ENCODE data around the gene NAPEPLD.
"Not testable (repeated sequence)": the region's sequence is repeated elsewhere in the genome, so short reads cannot be mapped to it uniquely, and the experiment has no call there.

Gene NAPEPLD

DNA sequence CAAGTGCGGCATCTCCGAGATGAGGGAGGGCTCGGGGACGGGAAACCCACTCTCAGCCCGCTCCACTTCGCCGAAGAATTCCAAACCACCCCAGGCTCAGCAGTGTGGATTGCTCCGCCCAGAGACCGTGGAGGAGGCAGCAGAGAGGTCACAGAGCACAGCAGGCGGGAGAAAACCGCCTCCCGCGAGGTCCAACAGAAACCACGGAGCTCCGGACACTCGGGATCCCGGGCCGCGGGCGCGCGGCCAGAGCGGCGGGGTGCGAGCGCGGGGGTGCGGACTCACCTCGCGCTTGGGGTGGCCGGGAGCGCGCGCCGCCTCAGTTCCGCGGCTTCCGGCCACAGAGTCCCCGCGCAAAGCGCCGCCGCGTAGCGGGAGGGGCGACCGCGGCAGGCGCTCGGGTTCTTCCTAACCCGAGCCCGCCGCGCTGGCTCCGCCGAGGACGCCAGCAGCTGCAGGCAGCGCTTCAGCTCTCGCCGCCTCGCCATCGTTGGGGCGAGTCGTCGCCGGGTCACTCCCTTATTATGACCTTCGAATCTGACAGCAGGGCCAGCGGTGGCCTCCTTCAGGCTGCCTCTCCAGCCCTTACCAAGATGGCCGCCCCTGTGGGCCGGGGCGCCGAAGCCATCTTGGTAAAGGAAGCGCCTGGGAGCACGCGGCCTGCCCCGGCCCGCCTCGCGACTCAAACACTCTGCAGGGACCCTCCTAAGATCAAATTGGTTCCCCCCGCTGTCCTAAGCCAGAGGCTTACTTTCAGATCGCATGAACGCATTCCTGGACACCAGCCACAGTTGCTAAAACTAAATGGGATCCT, at the start of gene NAPEPLD:
Gene NAPEPLD (minus strand): TSS at position 106 of the 814 bp plus-strand sequence. CDS start 20,323 bp downstream, outside the sequence.
- DNase-seq = no peak

DNA sequence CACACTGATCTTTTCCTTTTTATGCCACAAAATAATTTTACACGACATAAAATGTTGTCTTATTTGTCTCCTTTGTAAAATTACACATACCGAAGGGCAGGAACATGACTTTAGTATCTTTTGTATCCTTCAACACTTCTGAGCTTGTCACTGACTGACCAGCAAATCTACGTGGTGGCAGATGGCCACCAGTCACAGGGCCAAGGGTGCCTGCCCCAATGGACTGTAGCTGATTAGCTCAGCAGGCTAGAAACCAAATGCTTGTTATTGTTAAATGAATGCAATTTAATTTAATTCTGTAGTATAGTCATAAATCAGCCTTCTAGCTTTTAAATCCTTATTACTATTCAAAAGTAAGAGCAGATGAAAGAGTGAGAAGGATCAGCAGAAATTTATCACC, 49.2 kb upstream of the NAPEPLD start:
- DNase-seq = not testable (repeated sequence)

DNA sequence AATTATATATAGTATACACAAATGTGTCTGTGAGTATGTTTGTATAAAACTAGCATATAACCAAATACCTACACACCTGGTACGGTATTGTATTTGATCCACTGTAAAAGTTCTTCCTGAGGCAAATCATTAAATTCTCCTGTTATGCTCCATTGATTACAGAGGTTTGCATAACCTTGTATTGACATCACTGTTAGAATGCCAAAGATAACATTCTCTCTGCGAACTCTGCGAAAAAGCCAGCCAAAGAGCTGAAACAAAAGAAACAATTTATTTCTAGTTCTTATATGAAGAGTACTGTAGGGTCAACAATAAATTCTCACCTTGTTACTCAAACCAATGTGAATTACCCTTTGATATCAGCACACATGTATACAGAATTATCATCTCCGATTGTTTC, 46.5 kb upstream of the NAPEPLD start:
- DNase-seq = not testable (repeated sequence)

DNA sequence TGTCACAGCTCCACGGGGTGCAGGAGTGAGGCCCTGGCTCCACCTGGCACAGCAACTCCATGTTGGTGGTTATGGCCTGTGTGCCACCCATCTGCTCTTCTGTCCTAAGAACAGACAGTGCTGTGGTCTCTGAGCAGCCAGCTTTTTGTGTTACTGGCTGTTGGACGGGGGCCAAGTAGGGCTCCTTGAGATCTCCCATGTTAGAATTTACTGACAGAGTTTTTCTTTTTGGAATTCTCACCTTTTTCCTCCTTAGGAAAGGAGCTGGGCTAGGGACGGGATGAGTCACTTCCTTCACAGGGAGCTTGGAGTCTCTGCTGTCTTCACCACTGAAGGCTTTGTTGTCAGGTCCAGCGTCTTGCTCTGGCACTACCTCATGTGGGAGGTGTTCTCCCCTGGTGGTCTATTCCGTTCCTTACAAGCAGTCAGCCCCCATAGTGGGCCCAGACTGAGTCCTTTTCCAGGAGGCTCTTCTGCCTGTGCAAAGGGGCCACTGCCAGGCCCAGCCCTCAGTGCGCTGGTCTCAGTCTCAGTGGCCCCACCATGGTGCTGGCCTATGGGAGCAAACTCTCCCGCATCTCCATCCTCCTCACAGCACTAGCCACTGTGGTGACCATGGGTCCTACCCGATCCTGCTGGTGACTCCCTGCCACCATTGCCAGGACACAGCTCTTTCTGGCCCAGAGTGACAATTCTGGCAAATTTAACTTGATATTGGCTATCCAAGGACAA, 23.7 kb upstream of the NAPEPLD start:
- DNase-seq = not testable (repeated sequence)

DNA sequence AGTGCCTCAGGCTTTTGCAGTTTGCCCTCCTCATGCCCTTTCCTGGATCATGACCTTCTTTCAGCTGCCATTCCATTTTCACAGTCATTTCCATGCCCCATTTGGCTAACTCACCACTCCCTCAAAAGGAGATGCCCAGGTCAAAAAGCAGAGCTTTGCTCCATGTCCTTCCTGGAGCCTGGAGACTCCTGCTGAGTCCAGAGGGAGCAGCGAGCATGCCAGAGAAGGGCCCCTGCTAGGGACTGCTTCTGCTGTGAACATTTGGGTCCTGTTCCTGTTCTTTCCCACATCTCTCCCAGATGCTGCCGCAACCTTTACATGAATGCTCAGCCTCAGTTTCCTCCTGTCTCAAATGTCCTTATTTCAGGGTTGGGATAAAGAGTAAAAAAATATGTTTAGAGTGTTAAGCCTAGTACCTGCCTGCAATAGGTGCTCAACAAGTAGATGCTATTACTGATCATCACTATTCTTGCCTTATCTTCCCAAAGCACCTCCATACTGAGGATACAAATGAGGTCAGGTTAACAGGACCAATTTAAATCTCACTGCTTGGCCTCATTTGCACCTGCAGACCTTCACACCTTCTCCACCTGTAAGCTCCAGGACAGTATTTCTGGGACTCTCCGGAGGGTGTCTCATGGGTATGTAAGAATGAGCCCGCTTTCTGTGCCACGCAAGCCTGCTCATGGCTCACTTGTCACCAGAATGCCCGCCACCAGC, 23.0 kb upstream of the NAPEPLD start:
- DNase-seq = not testable (repeated sequence)

DNA sequence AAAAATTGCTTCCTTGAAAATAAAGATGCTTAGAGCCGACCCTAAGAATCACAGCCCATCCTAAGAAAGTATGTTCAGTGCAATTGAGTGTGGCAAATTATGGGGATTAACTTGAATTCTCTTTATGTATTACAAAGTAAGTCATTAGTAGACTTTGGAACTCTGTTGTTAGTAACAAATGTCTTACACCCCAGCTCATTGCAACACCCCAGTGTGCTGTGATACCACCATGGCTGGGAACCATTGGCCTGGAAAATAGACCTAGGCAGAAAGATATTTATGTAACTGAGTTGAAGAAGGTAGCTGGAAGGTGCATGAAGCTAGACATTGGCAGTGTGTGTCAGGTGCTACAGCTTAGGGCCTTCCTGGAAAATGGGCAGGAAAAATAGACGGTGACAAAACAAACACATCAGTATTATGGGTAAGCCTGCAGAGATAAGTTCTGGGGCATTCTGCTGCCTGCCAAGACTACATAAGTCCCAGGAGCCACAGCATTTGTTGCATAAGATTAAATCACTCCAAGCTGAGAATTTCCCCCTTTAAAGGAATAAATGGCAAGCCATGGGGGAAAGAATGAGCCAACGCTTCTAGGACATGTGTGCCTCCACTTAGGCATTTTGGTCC, 18.1 kb upstream of the NAPEPLD start:
- DNase-seq = not testable (repeated sequence)

DNA sequence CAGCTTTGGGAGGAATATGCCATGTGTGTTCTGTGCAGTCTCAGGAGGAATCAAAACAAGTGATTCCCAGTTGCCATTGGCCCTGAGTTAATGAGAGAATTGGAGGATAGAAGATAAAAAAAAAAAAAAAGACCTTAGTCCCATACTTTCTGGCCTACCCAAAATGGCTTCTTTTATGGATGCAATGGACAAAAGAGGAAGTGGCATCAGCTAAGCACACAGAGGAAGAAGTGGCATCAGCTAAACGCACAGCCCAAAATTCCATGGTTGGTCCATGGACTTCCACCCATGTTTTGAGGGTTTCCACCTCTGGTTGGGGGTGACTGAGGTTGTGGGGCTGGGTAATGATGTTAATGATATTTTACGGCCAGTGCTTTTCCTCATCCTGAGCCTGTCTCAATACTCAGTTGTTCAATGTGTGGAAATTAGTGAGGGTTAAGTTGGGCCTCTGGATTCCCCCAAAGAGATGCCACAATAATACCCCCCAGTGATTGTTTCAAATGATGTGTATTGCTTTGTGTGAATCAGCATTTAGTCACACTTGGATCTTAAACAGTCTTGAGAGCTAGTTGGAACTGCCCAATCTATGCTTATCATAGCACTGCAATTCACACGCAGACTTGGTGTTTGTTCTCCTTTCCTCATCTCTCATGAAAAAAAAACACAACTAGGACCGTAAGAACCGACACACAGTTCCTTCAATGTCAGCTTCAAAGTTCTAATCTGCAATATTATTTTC, 14.4 kb upstream of the NAPEPLD start:
- DNase-seq = not testable (repeated sequence)

DNA sequence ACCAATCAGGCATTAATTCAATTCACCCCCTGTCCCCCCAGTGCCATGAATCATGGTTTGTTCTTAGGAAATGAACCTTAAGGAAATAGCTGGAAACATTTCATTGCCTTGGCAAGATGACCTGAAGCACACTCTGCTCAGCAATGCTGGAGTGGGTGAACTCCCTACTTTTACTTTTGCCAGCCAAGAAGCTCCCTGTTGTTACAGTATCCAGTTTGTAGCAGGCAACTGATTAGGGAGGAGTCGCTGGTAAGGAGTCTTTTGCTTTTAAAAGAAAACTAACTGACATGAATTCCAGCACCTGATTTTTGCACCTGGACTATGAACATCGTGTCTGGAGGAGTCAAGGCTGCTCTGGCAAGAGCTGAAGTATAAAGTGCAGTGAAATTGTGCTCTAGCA, 13.7 kb upstream of the NAPEPLD start:
- DNase-seq = not testable (repeated sequence)

DNA sequence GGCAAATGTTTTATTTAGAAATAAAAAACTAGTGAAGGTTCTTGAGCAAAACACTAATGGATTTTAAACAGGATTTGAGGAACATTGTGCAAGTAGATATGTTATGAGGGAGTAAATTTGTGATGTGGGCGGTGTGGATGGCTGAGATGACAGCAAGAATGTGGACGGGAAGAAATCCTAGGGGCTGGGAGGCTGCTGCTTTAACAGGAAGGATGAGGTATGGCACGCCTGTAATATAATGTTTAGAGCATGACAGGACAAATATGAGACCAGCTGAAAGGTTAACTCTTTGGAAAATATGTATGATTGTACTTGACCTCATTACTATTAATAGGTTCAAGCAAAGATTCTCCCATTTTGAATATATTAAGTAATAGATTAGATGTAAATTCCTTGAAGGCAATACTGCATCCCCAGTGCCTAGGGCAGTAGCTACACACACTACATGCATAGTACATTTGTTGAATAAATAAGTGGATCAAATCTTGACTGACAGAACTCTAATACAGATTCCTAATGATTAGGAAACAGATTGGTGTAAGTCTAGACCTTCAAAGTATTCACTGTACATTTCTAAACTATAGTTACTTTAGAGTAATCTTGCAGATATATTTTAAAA, 13.2 kb upstream of the NAPEPLD start:
- DNase-seq = not testable (repeated sequence)

DNA sequence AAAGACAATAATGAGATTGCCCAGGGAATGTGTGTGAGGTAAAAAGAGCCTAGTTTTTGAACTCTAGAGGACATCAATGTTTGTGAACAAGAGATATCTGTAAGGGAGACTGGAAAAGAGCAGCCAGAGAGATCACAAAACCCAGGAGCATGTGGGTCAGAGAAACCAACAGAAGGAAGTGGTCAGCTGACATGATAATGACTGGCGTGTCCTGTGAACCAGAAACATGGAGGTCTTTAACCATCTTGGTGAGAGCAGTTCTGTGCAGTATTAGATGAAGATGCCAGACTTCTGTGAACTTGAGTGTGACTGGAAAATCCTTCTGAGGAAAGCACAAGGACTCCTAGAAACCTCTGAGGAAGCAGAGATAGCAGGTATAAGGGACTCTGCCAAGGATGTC, 10.2 kb upstream of the NAPEPLD start:
- not testable (repeated sequence) for DNase-seq

DNA sequence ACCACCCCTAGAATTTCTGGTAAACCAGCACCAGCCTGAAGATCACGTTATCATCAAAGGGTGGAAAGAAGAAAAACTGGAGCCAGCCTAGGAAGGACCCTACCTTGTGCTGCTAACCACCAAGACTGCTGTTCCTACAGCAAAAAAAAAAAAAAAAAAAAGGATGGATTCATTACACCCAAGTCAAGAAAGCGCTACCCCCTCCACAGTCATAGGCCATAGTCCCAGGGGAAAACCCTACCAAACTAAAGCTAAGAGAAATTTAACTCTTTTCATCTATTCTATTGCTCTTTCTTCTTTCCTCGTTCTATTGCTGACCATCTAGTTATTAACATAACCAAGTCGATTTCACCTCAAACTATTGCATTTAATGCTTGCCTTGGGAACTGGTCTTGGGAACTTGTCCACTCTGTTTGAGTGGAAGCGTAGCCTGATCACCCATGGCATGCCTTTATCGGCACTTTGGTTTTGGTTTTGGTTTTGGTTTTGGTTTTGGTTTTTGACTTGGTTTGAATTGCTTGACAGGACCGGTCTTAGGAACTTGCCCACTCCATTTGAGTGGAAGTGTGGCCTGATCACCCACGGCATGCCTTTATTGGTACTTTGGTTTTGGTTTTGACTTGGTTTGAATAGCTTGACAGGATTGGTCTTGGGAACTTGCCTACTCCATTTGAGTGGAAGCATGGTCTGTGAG, 6.6 kb upstream of the NAPEPLD start:
- DNase-seq = not testable (repeated sequence)

DNA sequence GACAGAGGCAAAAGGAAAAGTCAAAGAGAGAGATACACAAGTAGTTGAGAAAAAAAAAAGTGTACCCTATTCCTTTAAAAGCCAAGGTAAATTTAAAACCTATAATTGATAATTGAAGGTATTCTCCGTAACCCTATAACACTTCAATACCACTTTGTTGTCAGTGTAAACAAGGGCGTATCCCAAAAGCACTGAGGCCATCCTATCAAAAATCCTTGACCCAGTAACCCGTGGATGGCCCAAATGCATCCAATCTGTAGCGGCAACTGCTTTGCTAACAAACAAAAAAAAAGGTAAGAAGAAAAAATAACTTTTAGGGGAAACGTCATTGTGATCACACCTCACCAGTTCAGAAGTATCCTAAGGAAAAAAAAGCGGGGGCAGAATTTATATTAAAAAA, 5.1 kb upstream of the NAPEPLD start:
- no peak for DNase-seq

DNA sequence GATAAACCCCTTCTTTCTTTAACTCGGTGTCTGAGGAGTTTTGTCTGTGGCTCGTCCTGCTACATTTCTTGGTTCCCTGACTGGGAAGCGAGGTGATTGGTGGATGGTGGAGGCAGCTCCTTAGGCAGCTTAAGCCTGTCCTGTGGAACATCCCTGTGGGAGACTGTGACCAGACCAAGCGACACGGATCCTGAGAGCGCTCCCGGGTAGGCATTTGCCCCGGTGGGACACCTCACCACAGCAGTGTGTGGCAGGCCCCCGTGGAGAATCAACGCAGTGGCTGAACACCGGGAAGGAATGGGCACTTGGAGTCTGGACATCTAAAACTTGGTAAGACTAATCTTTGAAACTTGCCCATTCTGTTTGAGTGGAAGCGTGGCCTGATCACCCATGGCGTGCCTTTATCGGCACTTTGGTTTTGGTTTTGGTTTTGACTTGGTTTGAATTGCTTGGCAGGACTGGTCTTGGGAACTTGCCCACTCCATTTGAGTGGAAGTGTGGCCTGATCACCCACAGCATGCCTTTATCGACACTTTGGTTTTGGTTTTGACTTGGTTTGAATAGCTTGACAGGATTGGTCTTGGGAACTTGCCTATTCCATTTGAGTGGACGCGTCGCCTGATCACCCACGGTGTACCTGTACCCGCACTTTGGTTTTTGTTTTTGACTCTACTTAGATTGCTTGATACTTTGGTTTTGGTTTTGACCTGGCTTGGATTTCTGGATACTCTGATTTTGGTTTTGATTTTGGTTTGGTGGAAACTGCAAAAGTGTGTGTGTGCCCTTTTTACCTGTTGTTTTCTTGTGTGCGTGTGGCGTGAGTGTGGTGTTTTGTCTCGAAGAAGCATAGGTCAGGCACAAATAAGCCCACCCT, 4.1 kb upstream of the NAPEPLD start:
- not testable (repeated sequence) for DNase-seq

DNA sequence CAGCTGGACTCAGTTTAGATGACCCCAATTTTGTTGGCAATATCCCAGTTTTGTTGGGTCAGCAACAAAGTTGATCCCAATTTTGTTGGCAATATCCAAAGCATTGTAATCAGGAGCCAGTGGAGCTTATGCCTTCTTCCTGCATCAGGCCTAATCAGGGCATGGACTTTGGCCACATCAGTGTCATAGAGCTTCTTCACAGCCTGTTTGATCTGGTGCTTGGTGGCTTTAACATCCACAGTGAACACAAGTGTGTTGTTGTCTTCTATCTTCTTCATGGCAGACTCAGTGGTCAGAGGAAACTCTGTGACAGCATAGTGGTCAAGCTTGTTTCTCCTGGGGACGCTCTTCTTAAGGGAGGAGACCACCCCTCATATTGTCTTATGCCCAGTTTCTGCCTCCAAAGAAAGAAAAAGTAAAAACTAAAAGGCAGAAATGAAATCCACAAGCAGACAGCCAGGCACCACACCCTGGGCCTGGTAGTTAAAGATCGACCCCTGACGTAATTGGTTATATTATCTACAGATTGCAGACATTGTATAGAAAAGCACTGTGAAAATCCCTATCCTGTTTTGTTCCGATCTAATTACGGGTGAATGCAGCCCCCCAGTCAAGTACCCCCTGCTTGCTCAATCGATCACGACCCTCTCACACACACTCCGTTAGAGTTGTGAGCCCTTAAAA, 3.2 kb upstream of the NAPEPLD start:
- DNase-seq = not testable (repeated sequence)

DNA sequence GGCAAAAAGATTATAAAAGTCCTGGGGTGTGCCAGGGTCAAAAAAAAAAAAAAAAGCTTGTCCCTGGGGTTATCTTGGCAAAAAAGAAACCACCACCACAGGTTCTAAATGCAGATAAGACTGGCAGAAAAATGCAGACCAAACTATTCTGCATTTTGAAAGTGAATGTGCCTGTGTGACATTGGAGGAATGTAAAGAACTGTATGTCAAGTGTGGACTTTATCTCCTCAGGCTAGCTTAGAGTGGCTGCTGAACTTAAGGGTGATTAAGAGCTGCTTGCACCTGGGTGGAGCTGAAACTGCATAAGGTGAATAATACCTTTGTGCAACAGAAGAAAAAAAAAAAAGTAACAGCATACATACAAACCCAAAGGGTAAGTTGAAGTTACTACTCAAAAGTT, 1.3 kb upstream of the NAPEPLD start:
- DNase-seq = no peak

DNA sequence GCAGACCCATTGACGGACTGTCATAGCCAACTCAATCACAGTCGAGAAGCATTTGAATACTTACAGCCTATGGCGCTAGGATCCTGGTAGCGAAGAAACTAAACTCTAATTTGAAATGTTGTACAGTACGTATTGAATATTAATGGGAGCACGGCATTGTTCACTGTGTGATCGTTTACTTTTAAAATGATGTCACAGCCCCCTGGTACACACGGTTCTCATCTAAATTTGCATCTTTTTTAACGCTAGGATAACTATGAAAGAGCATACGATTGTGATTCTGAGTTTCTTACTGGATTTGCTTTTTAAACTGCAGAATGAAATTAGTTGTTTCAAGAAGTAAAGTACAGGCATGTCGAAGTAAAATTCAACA, 895 bp upstream of the NAPEPLD start:
- DNase-seq = no peak

DNA sequence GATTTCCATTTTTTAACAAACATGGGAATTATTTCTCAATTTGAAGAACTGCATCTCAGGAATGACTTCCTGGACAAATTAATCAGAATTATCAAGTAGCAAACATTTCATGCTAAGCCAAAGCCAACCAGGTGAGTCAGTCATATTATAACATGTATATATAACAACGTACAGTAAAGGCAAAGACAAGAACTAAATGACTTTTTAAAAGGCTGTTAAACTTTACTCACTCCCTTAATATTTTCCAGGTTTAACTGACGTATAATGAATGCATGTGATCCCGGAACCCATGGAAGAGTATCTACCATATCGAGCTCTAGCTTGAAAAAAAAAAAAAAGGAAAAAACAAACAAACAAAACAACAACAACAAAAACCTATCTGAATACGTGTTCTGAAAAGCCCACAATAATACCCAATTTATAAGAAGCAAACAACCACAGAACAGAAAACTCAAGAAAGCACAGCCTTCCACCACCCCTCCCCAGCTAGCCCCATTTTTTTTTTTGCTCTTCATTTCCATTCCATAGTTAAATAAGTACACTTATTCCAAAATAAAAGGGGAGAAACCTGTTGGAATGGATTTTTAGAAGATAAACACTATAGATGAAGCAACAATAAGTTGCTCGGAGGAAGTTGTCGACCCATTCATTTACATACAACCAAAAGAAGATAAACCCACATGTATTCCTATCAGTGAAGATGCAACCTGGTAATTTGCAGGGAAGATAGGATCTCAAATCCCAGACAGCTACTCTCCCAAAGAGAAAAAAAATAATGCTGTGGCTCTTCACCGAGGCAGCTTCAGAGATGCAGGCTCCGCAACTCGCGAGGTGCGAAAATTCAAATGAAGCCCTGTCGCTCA, 537 bp downstream of the NAPEPLD start:
- no peak for DNase-seq

DNA sequence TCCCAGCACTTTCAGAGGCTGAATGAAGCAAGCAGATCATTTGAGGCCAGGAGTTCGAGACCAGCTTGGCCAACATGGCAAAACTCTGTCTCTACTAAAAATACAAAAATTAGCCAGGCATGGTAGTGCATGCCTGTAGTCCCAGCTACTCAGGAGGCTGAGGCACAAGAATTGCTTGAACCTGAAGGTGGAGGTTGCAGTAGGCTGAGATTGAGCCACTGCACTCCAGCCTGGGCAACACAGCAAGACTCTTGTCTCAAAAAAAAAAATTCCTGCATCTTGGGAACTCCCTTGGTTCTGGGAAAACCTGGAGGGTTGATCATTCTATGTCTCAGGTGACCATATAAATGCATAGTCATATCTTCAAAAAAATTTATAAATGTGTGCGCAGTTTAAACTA, 4.1 kb downstream of the NAPEPLD start:
- DNase-seq = not testable (repeated sequence)

DNA sequence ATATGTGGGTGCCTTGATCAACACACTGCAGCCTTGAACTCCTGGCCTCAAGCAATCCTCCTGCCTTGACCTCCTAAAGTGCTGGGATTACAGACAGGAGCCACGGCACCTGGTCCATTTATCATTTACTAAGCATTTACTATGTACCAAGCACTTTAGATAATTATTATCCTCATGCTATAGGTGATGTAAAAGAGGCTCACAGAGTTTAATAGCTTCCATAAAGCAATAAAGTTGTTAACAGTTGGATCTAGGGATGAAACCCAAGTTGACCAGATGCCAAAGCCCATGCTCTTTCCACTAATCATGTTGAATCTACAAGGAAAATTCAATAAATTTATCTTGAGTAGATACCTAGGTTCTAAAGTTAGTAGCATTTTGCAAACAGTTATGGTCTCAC, 5.0 kb downstream of the NAPEPLD start:
- DNase-seq = no peak

Measured in SIG-M5 (cell line).